ENCODE results near the gene KSR1. TPM values are rescaled to one million over a fixed set of nuclear protein-coding genes. Genes with fewer than 3 reads are reported as not detected.
"Not testable (repeated sequence)": the region's sequence is repeated elsewhere in the genome, so short reads cannot be mapped to it uniquely, and the experiment has no call there.

Gene KSR1
- total and polyA plus RNA-seq, 8 donors = 2.7 to 32.1 (median 13.6) TPM

DNA sequence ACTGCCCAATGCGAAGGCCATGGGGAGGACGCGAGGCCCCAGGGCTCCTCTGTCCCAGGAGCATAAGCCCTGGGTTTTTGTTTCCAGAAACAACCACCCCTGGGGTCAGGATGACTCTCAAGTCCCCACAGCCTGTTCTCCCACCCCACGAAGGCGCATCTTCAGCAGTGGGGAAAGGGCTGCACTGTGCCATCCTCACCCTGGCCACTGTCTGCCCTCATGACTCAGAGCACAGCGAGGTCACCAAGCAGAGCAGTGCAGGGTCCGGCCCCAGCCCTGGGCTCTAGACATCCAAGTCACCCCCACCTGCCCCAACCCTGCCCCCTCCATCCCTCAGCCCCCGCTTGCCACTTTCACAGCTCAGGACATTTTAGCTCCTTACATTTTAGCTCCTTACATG, 22.7 kb upstream of the KSR1 start:
- H3K27ac ChIP-seq = no peak overlapping the region
- no peaks in the 10 kb centered on the region for H3K9me3 ChIP-seq
- DNase-seq = no peak
- TF ChIP-seq EP300 (IDR thresholded peaks at IDR 0.05) (no peak), POLR2A (IDR thresholded peaks at IDR 0.05) (no peak), POLR2AphosphoS5 (IDR thresholded peaks at IDR 0.05) (no peak)
- TF ChIP-seq, protein P1, sequence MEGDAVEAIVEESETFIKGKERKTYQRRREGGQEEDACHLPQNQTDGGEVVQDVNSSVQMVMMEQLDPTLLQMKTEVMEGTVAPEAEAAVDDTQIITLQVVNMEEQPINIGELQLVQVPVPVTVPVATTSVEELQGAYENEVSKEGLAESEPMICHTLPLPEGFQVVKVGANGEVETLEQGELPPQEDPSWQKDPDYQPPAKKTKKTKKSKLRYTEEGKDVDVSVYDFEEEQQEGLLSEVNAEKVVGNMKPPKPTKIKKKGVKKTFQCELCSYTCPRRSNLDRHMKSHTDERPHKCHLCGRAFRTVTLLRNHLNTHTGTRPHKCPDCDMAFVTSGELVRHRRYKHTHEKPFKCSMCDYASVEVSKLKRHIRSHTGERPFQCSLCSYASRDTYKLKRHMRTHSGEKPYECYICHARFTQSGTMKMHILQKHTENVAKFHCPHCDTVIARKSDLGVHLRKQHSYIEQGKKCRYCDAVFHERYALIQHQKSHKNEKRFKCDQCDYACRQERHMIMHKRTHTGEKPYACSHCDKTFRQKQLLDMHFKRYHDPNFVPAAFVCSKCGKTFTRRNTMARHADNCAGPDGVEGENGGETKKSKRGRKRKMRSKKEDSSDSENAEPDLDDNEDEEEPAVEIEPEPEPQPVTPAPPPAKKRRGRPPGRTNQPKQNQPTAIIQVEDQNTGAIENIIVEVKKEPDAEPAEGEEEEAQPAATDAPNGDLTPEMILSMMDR (IDR thresholded peaks at IDR 0.05) = no peak
- no peak overlapping the region for H3K4me3 ChIP-seq
- H3K27me3 ChIP-seq = no peaks in the 10 kb centered on the region
- intact Hi-C loops (cut with DNase I; ENCODE audit: low total_unique reads) = no loop called here
- 77 to 90% (median 81%) methylated on average over 4 to 8 of the region's 8 CpGs for WGBS, 5 donors
- H3K4me1 ChIP-seq = no peaks in the 10 kb centered on the region
- no peaks in the 10 kb centered on the region for H3K36me3 ChIP-seq

- H3K4me3 ChIP-seq; H3K27me3 ChIP-seq; H3K27ac ChIP-seq; H3K9me3 ChIP-seq; DNase-seq; H3K36me3 ChIP-seq; intact Hi-C loops (cut with DNase I; ENCODE audit: low total_unique reads); H3K4me1 ChIP-seq: not testable (repeated sequence)
- 78 to 92% (median 85%) methylated on average over 6 of the region's 6 CpGs for WGBS, 5 donors
Measured at GRCh38 chr17:27435431-27436070, 20.7 kb upstream of the KSR1 start.

DNA sequence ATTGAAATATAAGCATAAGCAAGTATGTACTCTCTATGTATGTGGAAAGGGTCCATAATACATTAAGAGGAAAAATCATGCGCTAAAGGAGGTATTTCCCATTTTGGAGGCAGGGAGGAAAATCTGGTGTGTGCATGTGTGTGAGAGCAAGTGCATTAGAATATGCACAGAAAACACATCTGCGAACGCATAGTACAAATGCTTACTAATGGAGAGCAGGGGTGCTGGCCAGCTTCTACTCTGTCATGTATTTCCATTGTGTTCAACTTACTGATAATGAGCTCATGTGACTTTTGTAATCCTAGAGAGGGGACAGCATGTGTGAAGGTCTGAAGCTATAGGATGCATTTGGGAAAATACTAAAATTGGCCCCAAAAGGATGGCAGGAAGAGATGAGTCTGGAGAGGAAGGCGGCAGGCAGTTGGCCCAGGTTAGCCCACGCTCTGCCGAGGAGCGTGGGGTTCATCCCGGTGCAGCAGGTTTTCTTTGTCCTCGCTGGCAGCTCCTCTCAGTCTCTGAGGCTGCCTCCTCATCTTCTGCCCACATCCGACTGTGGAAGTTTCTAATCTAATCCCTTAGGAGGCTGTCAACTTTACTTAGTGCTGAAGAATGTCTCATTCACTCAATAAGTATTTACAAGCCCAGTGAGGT, 17.8 kb upstream of the KSR1 start:
- TF ChIP-seq POLR2AphosphoS5 (IDR thresholded peaks at IDR 0.05) = no peak
- TF ChIP-seq EP300 (IDR thresholded peaks at IDR 0.05) = no peak
- TF ChIP-seq, protein P1 (IDR thresholded peaks at IDR 0.05) = no peak
- TF ChIP-seq POLR2A (IDR thresholded peaks at IDR 0.05) = no peak
- intact Hi-C loops (cut with DNase I; ENCODE audit: low total_unique reads) = no loop called here
- Histone ChIP-seq H3K27me3 (no peaks in the 10 kb centered on the region), H3K9me3 (no peaks in the 10 kb centered on the region), H3K27ac (no peak overlapping the region), H3K4me3 (no peak overlapping the region), H3K36me3 (no peaks in the 10 kb centered on the region), H3K4me1 (no peaks in the 10 kb centered on the region)
- 87 to 93% (median 90%) methylated on average over 10 of the region's 10 CpGs for WGBS, 5 donors
- no peak for DNase-seq

- no peaks in the 10 kb centered on the region for H3K27me3 ChIP-seq
- no peak overlapping the region for H3K4me3 ChIP-seq
- 58 to 68% (median 62%) methylated on average over 4 of the region's 4 CpGs for WGBS, 5 donors
- intact Hi-C loops (cut with DNase I; ENCODE audit: low total_unique reads) = no loop called here
- no peak for TF ChIP-seq POLR2AphosphoS5 (IDR thresholded peaks at IDR 0.05)
- TF ChIP-seq, protein P1 (IDR thresholded peaks at IDR 0.05) = no peak
- no peak for TF ChIP-seq POLR2A (IDR thresholded peaks at IDR 0.05)
- no peak for TF ChIP-seq EP300 (IDR thresholded peaks at IDR 0.05)
- H3K27ac ChIP-seq = no peak overlapping the region
- no peak for DNase-seq
- H3K36me3 ChIP-seq = no peaks in the 10 kb centered on the region
- H3K9me3 ChIP-seq = no peaks in the 10 kb centered on the region
- H3K4me1 ChIP-seq = no peaks in the 10 kb centered on the region
Measured at GRCh38 chr17:27439342-27439741, 16.9 kb upstream of the KSR1 start.

- Histone ChIP-seq H3K27ac (no peak overlapping the region), H3K27me3 (no peaks in the 10 kb centered on the region), H3K9me3 (no peaks in the 10 kb centered on the region), H3K36me3 (no peaks in the 10 kb centered on the region), H3K4me1 (peaks cover 0 to 4% (median 0%) of the 10 kb centered on the region in 4 donors), H3K4me3 (no peak overlapping the region)
- DNase-seq = no peak
- intact Hi-C loops (cut with DNase I; ENCODE audit: low total_unique reads) = no loop called here
- 29 to 50% (median 32%) methylated on average over 5 of the region's 5 CpGs for WGBS, 5 donors
- TF ChIP-seq EP300 (IDR thresholded peaks at IDR 0.05) (no peak), POLR2A (IDR thresholded peaks at IDR 0.05) (no peak), POLR2AphosphoS5 (IDR thresholded peaks at IDR 0.05) (no peak)
- TF ChIP-seq, protein P1 (IDR thresholded peaks at IDR 0.05) = no peak
Measured at GRCh38 chr17:27442702-27443101, 13.5 kb upstream of the KSR1 start.
